ENCODE measurements around the gene DNAJA4.

DNAJA4 gene

DNA sequence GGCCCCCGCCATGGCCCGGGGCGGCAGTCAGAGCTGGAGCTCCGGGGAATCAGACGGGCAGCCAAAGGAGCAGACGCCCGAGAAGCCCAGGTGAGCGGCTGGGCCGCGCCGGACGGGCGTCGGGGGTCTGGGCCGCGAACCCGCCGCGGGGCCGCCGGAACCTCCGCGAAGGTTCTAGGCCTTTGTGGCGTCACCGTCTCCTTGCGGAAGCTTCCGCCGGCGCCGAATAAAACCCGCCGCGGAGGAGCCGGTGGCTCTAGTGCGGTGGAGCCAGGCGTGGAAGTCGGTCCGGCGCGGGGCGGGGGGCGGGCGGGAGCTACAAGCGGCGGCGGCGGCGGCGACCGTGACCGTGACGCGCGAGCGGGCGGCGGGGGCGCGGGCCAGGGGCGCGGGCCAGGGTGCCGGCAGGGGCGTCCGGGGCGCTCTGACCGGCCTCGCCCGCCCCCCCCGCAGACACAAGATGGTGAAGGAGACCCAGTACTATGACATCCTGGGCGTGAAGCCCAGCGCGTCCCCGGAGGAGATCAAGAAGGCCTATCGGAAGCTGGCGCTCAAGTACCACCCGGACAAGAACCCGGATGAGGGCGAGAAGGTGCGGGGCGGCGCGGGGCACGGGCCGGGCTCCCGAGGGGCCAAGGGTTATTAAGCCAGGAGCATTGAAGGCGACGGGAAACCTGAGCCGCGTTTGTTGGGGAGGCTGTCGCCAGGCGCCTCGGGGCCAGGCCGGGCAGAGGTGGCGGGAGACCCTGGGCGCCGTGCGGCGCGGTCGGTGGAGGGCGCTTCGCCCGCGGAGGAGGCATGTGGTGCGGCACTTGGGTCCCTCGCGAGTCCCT, at the start of gene DNAJA4:
DNAJA4 (plus strand) TSS at position 259 of the 833 bp plus-strand sequence; CDS start at position 461, 202 bp downstream.
- DNase-seq: peak; percentile 74

DNA sequence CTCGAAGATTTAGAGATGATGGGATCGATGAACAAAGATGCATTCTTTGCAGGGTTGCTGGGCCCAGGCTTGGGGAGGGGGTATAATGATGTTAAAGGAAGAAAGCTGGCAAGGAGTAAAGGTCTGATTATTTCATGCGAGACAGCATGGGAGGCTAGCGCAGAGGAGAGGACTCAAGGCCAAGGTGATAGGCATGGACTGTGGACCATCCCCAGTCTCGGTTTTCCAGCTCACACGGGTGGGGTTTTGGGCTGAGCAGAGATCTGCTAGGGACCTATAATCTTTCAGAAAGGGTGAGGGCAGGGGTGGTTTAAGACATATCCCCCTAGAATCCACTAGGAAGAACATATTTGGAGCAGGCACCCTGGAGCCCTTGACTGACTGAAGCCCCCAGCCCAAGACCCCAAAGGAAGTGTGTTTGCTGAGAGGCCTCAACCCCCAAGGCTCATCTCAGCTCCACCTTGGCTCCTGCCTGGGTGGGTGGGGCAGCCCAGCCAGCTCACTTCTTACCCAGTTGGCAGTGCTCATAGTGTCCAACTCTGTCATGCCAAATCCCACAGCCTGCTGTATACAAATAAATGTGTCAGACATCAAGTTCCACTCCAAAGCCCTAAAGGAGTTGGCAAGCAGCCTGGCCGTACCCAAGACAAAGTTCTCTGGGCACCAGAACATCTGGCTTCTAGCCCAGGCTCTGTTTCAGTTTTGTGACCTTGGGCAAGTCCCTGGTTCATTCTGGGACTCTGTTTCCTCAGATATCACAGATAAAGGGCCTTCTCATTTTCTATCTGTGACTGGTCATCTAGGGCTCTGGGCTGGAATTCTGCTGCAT, 47.9 kb upstream of the DNAJA4 start:
- no peak for DNase-seq

GRCh38 chr15:78220713-78221112, 43.6 kb upstream of the DNAJA4 start:
- DNase-seq: no peak

DNA sequence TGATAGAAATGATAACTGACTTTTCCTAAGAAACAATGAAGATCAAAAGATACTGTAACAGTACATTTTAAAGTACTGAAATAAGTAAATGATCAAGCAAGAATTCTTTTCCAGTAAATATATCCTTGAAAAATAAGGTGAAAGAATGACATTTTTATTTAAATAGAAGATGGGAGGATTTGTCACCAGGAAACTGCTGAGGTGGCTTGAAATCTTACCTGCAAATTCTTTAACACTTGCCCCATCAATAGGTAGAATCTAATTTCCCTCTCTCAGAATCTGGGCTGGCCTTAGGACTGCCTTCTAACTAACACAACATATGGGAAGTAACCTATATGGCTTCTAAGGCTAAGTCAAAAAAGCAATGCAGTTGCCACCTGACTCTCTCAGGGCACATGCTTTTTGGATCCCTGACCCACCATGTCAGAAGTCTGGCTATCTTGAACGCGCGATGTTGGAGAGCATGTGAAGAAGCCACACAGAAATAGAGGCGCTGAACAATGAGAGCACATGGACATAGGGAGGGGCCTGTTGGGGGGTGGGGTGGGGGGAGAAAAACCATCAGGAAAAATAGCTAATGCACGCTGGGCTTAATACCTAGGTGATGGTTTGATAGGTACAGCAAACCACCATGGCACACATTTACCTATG, 41.5 kb upstream of the DNAJA4 start:
- no peak for DNase-seq

DNA sequence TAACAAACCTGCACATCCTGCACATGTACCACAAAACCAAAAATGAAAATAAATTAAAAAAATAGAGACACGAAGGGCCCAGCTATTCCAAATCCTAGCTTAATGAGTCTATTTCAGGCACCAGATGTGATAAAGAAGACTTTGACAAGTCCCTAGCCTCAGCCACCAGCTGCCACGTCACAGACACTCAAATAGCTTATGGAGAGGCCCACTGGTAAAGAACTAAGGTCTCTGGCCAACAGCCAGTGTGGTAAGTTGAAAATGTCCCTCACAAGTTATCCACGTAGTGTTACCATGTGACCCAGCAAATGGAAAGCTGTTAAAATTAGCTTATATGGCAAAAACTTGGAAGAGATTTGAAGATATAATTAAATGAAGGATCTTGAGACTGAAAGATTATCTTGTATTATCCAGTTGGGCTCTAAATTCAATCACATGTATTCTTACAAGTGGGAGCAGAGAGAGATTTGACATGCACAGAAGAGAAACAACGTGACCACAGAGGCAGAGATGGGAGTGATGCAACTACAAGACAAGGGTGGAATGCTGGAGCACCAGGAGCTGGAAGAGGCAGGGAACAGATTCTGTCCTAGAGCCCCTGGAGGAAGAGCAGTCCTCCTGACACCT, 40.9 kb upstream of the DNAJA4 start:
- no peak for DNase-seq

DNA sequence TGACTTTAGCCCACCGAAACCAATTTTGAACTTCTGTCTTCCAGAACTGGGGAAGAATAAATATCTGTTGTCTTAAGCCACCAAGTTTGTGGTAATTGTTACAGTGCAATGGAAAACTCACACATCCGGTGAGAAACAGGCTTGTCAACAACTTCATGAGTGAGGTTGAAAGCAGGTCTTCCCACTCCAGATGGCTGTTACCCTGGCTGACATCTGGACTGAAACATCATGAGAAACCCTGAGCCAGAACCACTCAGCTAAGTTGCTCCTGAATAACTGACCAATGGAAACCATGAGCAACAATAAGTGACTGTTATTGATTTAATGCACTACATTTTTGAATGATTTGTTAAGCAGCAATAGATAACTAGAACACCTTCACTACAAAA, 40.3 kb upstream of the DNAJA4 start:
- DNase-seq: no peak

GRCh38 chr15:78225783-78226541, 38.4 kb upstream of the DNAJA4 start:
- DNase-seq: no peak

GRCh38 chr15:78228356-78228996, 35.9 kb upstream of the DNAJA4 start:
- DNase-seq: no peak

DNA sequence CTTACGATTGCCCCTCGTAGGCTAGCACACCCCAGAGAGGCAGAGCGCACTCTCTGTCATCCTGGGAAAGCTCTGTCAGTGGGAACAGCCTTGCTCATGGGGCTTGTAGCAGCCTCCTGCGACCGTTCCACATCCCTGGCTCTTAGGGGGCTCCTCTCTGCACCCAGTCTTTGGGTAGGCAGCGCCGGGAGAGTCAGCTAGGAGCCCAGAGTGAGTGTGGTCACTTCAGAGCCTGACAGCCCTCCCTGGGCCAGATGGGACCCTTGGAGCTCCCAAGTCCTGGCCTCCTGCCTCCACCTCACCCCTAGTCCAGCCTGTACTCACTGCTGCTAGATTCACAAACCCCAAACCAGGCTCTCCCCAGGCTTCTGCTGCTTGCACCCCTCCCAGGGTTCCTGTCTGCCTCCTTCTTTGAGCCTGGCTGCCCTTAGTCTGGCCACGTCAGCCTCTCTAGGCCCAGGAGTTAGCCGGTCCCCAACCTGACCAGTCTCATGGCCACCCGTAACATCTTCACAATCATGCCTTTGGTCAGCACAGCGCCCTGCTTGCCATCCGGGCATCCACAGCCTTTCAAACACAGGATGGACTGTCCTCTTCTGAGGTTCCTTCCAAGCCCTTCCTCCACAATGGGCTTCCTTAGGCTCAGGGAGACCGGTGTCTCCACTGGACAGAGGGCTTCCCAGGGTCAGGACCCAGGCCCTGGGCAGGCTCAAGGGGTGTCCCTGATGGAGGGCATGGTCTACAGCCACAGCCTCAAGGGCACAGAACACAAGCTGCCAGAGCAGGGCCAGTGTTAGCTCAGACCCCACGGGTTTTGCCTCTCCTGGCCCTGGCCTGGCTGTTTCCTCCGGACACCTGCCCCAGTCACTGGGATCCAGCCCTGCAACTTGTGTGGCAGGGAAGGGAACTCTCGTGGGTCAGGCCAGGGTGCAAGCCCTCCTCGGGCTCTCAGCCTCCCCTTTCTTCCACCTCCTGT, 34.6 kb upstream of the DNAJA4 start:
- DNase-seq: no peak

DNA sequence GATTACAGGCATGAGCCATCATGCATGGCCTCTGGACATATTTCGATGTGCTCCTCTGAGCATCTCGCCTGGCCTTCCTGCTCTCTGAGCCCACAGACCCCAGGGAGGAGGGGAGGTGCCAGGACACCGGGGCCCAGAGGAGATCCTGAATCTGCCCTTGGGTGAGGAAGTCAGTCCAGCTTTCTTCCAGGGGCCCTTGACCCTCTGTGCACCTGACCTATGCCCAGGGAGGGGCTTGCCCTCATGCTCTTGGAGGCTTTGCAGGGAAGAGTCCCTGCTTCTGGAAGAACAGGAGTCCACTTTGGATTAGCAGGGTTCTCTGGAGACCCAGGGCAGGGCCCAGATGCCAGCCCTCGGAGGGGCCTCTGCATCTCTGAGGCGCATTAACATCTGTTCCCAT, 31.4 kb upstream of the DNAJA4 start:
- DNase-seq: no peak

DNA sequence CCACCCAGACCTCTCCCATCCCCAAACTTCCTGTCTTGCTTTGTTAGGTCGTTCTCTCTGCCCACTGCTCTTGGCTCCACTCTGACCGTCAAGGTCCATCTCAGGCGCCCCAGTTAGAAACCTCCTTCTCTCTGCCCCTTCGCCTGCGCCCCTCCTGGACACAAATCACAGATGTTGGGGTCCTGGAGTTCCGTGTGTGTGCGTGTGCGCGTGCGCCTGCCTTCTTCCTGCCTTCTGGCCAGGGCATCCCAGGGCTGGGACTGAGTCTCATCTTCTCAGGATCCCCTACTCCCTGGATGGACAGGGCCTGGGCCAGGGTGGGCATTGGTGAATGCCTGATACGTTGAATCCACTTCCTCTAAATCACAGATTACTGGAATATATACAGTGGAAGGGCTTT, 30.9 kb upstream of the DNAJA4 start:
- DNase-seq: no peak

DNA sequence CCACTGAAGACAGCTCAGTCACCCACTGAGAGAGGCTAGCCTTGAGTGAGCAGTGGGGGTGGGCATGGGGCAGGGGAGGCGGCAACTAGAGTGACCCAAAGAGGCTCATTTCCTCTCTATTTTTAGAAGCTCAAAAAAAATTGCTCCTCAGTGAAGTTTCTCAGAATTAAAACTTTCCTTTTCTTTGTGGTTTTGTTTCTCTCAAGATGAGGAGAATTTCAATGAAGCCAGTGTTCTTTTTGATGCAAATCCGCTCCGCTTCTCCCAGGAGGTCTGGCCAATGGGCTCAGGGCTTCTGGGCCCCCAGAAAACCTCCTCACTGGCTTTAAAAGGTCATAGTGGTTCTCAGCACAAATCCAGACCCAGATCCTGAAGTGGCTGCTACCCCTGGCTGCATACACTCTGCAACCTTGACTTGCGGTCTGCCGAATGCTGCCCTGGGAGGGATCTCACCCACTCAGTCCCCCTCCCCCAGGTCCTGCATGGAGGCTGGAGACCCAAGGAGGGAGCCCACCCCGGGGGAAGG, 29.8 kb upstream of the DNAJA4 start, which contains the start of gene ACSBG1:
ACSBG1 (minus strand) TSS at position 51 of the 526 bp plus-strand sequence. CDS start 64 bp downstream, outside the sequence.
- no peak for DNase-seq

DNA sequence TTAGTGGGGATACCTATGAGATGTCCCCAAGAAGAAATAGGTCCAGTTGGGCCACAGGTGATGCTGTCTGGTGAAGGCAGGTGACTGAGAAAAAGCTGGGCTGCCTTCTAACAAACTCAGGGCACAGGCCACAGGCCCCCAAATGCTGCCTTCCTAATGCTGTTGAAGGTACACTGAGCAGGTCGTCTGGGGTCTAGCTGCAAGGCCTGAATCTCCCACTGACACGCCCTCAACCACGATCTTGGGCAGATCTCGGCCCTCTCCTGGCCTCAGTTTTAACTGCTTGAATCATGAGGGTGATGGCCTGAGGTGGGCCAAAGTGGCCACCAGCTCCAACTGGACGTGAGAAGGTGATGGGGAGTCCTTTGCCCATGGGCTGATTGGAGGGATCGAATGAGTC, 27.9 kb upstream of the DNAJA4 start:
- no peak for DNase-seq

DNA sequence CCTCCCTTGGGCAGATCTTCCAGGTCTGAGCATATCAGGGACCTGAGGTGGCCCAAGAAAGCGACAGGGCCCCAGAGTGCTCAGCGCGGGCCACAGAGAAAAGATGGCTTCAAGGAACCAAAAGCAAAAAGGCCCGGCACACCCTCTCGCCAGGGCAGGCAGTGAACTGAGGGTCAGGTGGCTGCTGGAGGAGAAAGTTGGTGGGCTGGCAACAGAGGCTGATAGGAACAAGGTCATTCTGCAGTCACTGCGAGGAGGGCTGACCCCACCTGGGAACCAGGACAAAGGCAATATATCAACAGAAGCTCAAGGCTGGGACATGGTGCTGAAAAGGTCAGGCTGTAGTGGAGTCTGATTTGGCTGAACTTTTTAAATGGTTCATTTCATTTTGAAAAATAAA, 27.2 kb upstream of the DNAJA4 start:
- no peak for DNase-seq

DNA sequence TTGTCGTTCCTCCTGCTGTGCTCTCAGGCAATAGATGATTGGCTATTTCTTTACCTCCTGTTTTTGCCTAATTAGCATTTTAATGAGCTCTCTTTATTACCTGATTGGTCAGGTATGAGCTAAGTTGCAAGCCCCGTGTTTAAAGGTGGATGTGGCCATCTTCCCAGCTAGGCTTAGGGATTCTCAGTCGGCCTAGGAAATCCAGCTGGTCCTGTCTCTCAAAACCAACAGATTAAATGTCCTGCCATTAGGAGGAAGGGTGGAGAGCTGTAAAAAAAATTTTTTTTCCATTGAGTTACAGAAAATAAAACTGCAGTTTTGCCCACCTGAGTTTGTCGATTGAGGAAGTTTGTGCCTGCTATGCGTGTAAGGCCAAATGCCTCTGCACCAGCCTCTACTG, 24.6 kb upstream of the DNAJA4 start:
- no peak for DNase-seq

- DNase-seq: peak; percentile 87
Measured at GRCh38 chr15:78241017-78241416, 23.3 kb upstream of the DNAJA4 start.

DNA sequence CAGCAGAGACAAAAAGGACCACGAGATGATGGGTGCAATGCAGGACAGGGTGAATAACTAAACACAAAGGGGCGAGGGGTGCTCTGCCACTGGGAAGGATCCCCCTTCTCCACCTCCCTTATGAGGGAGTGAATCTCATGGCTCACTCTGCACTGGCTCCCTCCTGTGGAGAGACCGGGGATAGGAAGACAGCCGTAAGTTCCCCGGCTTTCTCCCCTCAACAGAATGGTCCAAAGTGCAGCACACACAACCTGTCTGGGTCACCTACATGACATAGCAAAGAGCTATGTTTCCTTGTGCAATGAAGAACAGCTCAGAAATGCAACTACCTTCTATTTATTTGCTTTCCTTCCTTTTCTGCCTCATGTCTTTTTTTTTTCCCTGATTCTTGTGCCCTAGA, 22.2 kb upstream of the DNAJA4 start:
- no peak for DNase-seq

DNA sequence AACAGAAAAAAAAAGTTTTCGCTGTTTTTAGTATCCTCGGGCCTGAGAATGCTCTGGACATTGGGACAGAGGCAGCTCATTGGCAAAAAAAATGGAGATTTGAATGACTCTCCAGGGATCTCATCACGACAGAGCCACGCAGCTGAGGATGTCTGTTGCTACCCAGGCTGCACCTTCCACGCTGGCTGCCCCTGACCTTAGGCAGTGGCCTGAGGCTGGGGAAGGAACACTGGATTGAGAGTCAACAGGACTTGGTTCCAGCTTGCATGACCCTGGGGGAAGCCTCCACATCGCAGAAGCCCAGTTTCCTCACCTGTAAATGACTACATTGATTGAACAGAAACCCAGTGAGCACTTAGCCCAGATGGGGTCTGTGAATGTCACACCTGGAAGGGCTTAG, 21.3 kb upstream of the DNAJA4 start:
- DNase-seq: no peak

GRCh38 chr15:78243491-78243941, 20.8 kb upstream of the DNAJA4 start:
- DNase-seq: no peak

- no peak for DNase-seq
Measured at GRCh38 chr15:78244101-78244500, 20.3 kb upstream of the DNAJA4 start.
